KMS-11 (cell line): ENCODE data around the gene EPHB2.

ENCODE experiments used
- H2AFZ ChIP-seq: fragments of 200-600 bp; sonication (generic); 2 replicates; pipeline ENCODE4 v1.6.1; 2016; ENCODE audit warnings: antibody characterized with exemption, mixed run types, low read depth
- H3K27ac ChIP-seq: fragments of 200-600 bp; sonication (generic); 2 replicates; pipeline ENCODE4 v1.6.1; 2016; ENCODE audit warnings: mild to moderate bottlenecking, mixed run types
- H3K27me3 ChIP-seq: fragments of 200-600 bp; sonication (generic); 2 replicates; pipeline ENCODE4 v1.6.1; 2017; ENCODE audit warnings: mild to moderate bottlenecking, low read depth, mixed run types, moderate library complexity; ENCODE audit not compliant: insufficient read depth
- H3K36me3 ChIP-seq: fragments of 200-600 bp; sonication (generic); 2 replicates; pipeline ENCODE4 v1.6.1; 2017; ENCODE audit warnings: mild to moderate bottlenecking, mixed run types; ENCODE audit not compliant: insufficient read depth
- H3K4me1 ChIP-seq: fragments of 200-600 bp; sonication (generic); 2 replicates; pipeline ENCODE4 v1.6.1; 2016; ENCODE audit warnings: mild to moderate bottlenecking, low read depth, mixed run types; ENCODE audit not compliant: poor library complexity, severe bottlenecking
- H3K4me2 ChIP-seq: fragments of 200-600 bp; sonication (generic); 2 replicates; pipeline ENCODE4 v1.7.0; 2016; ENCODE audit warnings: mild to moderate bottlenecking, mixed run types
- H3K4me3 ChIP-seq: fragments of 200-600 bp; sonication (generic); IDR thresholded peaks from 2 replicates; pipeline ENCODE4 v1.6.1; 2017; ENCODE audit warnings: low read depth, low read length, mixed read lengths; ENCODE audit not compliant: insufficient read depth
- H3K79me2 ChIP-seq: fragments of 200-600 bp; sonication (generic); 2 replicates; pipeline ENCODE4 v1.6.1; 2016; ENCODE audit warnings: low read depth, mixed run types; ENCODE audit not compliant: insufficient read depth
- H3K9ac ChIP-seq: fragments of 200-600 bp; sonication (generic); 2 replicates; pipeline ENCODE4 v1.6.1; 2016; ENCODE audit warnings: mild to moderate bottlenecking, mixed run types
- H4K20me1 ChIP-seq: fragments of 200-600 bp; sonication (generic); 2 replicates; pipeline ENCODE4 v1.6.1; 2016; ENCODE audit warnings: mild to moderate bottlenecking, mixed run types; ENCODE audit not compliant: insufficient read depth
- CTCF ChIP-seq: fragments of 200-600 bp; sonication (generic); conservative IDR thresholded peaks from 2 replicates; pipeline ENCODE4 v1.6.1; 2017; ENCODE audit warnings: low read depth, mild to moderate bottlenecking, antibody characterized with exemption, low read length, moderate library complexity, mixed read lengths

EPHB2 gene

GRCh38 chr1:22824466-22824865, 113.8 kb downstream of the EPHB2 start:
- Histone ChIP-seq H2AFZ (no peak overlapping the region), H3K79me2 (no peaks in the 10 kb centered on the region), H4K20me1 (no peaks in the 10 kb centered on the region), H3K4me3 (no peak overlapping the region), H3K27ac (no peak overlapping the region), H3K4me2 (no peak overlapping the region), H3K27me3 (peaks cover 70% of the 10 kb centered on the region), H3K36me3 (no peaks in the 10 kb centered on the region), H3K9ac (no peak overlapping the region), H3K4me1 (no peaks in the 10 kb centered on the region)
- TF ChIP-seq CTCF: no peak

GRCh38 chr1:22824975-22825374, 114.3 kb downstream of the EPHB2 start:
- Histone ChIP-seq H3K27me3 (peaks cover 74% of the 10 kb centered on the region), H3K9ac (no peak overlapping the region), H3K4me3 (no peak overlapping the region), H3K36me3 (no peaks in the 10 kb centered on the region), H3K4me2 (no peak overlapping the region), H3K27ac (no peak overlapping the region), H4K20me1 (no peaks in the 10 kb centered on the region), H3K79me2 (no peaks in the 10 kb centered on the region), H2AFZ (no peak overlapping the region), H3K4me1 (no peaks in the 10 kb centered on the region)
- no peak for TF ChIP-seq CTCF

- no peaks in the 10 kb centered on the region for H3K4me1 ChIP-seq
- peaks cover 79% of the 10 kb centered on the region for H3K27me3 ChIP-seq
- H3K9ac ChIP-seq: no peak overlapping the region
- no peak for TF ChIP-seq CTCF
- H3K79me2 ChIP-seq: no peaks in the 10 kb centered on the region
- no peak overlapping the region for H2AFZ ChIP-seq
- H4K20me1 ChIP-seq: no peaks in the 10 kb centered on the region
- no peak overlapping the region for H3K4me2 ChIP-seq
- no peak overlapping the region for H3K27ac ChIP-seq
- H3K4me3 ChIP-seq: no peak overlapping the region
- H3K36me3 ChIP-seq: no peaks in the 10 kb centered on the region
Observed at GRCh38 chr1:22825486-22826189, 115.0 kb downstream of the EPHB2 start.

GRCh38 chr1:22826604-22827580, 116.3 kb downstream of the EPHB2 start:
- Histone ChIP-seq H3K9ac (no peak overlapping the region), H3K4me2 (no peak overlapping the region), H3K36me3 (no peaks in the 10 kb centered on the region), H3K4me3 (no peak overlapping the region), H3K27ac (no peak overlapping the region), H3K4me1 (no peaks in the 10 kb centered on the region), H3K79me2 (no peaks in the 10 kb centered on the region), H4K20me1 (no peaks in the 10 kb centered on the region), H2AFZ (no peak overlapping the region), H3K27me3 (peaks cover 82% of the 10 kb centered on the region)
- no peak for TF ChIP-seq CTCF
